Measurements from ENCODE around the gene CRAT. TPM values are rescaled to one million over a fixed set of nuclear protein-coding genes. Genes with fewer than 3 reads are reported as not detected.
"Not testable (repeated sequence)": the region's sequence is repeated elsewhere in the genome, so short reads cannot be mapped to it uniquely, and the experiment has no call there.

CRAT gene
- total RNA-seq, 4 donors from 2014 or later = 137 to 167 (median 144) TPM

DNA sequence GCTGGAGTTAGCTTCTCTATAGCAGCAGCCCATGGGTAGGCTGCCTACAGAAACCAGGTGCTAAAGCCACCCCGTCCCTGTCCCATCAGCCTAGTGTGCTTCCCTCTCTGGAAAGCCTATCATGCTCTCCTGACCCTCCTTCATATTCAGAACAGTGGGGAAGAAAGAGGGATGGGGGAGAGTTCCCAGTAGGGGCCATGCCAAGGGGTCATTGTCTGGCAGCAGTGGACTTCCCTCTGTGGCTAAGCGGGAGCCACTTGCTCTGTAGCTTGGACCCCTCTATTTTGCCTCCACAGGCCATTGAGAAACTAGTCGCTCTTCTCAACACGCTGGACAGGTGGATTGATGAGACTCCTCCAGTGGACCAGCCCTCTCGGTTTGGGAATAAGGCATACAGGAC is 18.1 kb upstream of the CRAT start:
- intact Hi-C loops (cut with DNase I; ENCODE audit: low total_unique reads) = no loop called here
- DNase-seq (no peak), ATAC-seq (no peak)
- Histone ChIP-seq H3K4me1 (peaks cover 5 to 18% of the 10 kb centered on the region in 2 donors), H3K4me3 (no peak overlapping the region), H3K36me3 (peaks cover 0 to 36% of the 10 kb centered on the region in 2 donors), H3K27ac (no peak overlapping the region), H3K9me3 (no peaks in the 10 kb centered on the region), H3K27me3 (no peaks in the 10 kb centered on the region)
- in situ Hi-C loops (cut with MboI; ENCODE audit: low sequenced_read_pairs in 4 of 4) = loop anchor here in 2 of 4 donors (25.0 kb wide), 2 partner anchors 359 to 659 kb away; no protein-coding TSS in a partner anchor
- no peak for TF ChIP-seq POLR2A (IDR thresholded peaks at IDR 0.05)
- TF ChIP-seq, protein P1, sequence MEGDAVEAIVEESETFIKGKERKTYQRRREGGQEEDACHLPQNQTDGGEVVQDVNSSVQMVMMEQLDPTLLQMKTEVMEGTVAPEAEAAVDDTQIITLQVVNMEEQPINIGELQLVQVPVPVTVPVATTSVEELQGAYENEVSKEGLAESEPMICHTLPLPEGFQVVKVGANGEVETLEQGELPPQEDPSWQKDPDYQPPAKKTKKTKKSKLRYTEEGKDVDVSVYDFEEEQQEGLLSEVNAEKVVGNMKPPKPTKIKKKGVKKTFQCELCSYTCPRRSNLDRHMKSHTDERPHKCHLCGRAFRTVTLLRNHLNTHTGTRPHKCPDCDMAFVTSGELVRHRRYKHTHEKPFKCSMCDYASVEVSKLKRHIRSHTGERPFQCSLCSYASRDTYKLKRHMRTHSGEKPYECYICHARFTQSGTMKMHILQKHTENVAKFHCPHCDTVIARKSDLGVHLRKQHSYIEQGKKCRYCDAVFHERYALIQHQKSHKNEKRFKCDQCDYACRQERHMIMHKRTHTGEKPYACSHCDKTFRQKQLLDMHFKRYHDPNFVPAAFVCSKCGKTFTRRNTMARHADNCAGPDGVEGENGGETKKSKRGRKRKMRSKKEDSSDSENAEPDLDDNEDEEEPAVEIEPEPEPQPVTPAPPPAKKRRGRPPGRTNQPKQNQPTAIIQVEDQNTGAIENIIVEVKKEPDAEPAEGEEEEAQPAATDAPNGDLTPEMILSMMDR (IDR thresholded peaks at IDR 0.05 in 4 of 5, conservative IDR thresholded peaks at IDR 0.05 in 1 of 5) = no peak

DNA sequence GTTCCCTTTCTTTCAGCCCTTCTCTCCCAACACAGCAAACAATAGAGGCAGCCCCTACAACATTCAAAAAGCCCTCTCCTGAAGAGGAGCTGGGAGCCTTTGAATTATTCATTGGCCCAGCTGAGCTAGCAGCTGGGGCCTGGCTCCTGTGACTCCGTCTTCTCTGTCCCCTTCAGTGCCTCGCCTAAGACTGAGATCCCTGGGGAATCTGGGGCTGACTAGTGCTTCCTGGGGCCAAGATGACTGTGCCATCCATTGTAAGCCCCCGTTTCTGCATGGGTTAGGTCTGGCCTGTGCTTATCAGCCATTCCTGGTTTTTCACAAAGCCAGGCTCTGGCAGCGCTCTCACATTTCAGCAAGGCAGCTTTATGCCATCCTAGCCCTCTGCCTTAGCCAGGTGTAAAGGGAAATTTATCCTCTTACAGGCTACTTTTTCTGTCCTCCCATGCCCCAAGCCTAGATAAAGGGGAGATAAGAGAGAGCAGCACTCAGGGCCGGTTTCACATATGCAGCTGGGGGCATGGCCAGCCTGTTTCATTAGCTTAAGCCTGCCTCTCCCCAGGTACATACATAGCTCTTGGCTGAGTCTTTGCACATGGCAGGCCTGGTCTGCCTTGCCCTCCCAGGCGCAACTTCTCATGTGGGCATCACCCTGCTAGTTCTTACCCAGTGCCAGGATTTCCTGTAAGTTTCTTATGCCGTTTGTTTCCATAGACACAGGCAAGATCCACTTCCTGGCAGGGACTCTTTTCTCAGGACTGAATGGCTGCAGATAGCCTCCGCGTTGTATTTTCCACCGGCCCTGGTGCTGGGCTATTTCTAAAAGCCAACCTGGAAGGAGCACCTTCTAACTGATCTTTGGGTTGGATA is 16.4 kb upstream of the CRAT start:
- ATAC-seq (no peak), DNase-seq (no peak)
- H3K4me1 ChIP-seq = peaks cover 19 to 29% of the 10 kb centered on the region in 2 donors
- H3K9me3 ChIP-seq = no peaks in the 10 kb centered on the region
- peaks cover 0 to 39% of the 10 kb centered on the region in 2 donors for H3K36me3 ChIP-seq
- no peaks in the 10 kb centered on the region for H3K27me3 ChIP-seq
- peak overlapping the region in 3 of 4 donors; percentile 3 to 47 (median 4) for H3K27ac ChIP-seq
- H3K4me3 ChIP-seq = no peak overlapping the region
- in situ Hi-C loops (cut with MboI; ENCODE audit: low sequenced_read_pairs in 4 of 4) (loop anchor here in 2 of 4 donors (25.0 kb wide), 2 partner anchors 360 to 660 kb away; no protein-coding TSS in a partner anchor), intact Hi-C loops (cut with DNase I; ENCODE audit: low total_unique reads) (no loop called here)
- no peak for TF ChIP-seq POLR2A (IDR thresholded peaks at IDR 0.05)
- TF ChIP-seq, protein P1 (IDR thresholded peaks at IDR 0.05 in 4 of 5, conservative IDR thresholded peaks at IDR 0.05 in 1 of 5) = no peak

DNA sequence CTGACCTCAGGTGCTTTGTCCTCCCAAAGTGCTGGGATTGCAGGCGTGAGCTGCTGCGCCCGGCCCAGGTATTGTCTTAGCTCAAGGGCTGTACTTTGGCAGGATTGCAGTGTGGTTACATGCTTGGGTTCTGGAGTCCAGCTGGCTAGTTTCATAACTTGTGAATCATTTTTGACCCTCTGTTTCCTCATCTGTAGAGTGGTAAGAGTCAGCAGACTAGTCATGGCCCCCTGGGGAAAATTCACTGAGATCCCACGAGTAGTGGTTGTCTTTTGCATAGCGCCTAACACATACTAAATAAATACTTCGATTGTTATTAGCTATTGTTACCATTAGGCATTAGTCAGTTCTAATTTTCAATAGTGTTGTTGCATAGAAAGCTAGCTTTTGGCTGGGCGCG is 14.9 kb upstream of the CRAT start:
- no peak for TF ChIP-seq POLR2A (IDR thresholded peaks at IDR 0.05)
- TF ChIP-seq, protein P1 (IDR thresholded peaks at IDR 0.05 in 4 of 5, conservative IDR thresholded peaks at IDR 0.05 in 1 of 5) = no peak
- DNase-seq (no peak), ATAC-seq (no peak)
- in situ Hi-C loops (cut with MboI; ENCODE audit: low sequenced_read_pairs in 4 of 4) = loop anchor here in 2 of 4 donors (25.0 kb wide), 2 partner anchors 362 to 662 kb away; no protein-coding TSS in a partner anchor
- Histone ChIP-seq H3K4me3 (no peak overlapping the region), H3K36me3 (peaks cover 0 to 39% of the 10 kb centered on the region in 2 donors), H3K27me3 (no peaks in the 10 kb centered on the region), H3K27ac (peak overlapping the region in 2 of 4 donors; percentile 3 to 18), H3K4me1 (peaks cover 34 to 44% of the 10 kb centered on the region in 2 donors), H3K9me3 (no peaks in the 10 kb centered on the region)
- intact Hi-C loops (cut with DNase I; ENCODE audit: low total_unique reads) = no loop called here

DNA sequence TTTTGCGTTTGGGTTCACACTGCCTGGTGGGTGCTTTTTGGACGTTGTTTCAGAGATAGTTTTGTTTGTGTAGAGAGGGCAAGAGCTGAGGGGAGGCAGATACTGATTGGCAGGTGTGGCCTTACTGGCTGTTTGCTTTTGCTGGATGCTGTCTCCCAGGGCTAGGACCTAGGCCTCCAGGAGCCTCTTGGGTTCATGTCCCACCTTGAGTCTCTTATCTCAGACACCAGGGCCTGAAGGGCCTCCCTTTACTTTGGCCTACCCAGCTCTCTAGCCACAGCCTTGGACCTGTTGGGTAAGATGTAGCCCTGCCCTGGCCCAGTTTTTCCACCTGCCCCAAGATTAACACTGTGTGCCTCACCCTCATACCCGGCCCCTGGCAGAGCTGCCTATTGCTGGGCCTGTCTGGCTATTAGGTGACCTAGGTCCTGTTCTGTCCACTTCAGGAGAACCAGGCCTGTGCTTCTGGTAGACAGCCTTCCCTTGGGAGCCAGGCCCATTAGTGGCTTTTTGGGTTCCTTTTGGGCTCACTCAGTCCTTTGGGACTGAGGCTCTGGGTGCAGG is 14.0 kb upstream of the CRAT start:
- DNase-seq (no peak), ATAC-seq (no peak)
- Histone ChIP-seq H3K27me3 (no peaks in the 10 kb centered on the region), H3K27ac (peak overlapping the region in 3 of 4 donors; percentile 12 to 85 (median 83)), H3K9me3 (no peaks in the 10 kb centered on the region), H3K36me3 (peaks cover 0 to 31% of the 10 kb centered on the region in 2 donors), H3K4me3 (no peak overlapping the region), H3K4me1 (peaks cover 42 to 52% of the 10 kb centered on the region in 2 donors)
- in situ Hi-C loops (cut with MboI; ENCODE audit: low sequenced_read_pairs in 4 of 4) = loop anchor here in 2 of 4 donors (25.0 kb wide), 2 partner anchors 363 to 663 kb away; no protein-coding TSS in a partner anchor
- TF ChIP-seq, protein P1 (IDR thresholded peaks at IDR 0.05 in 4 of 5, conservative IDR thresholded peaks at IDR 0.05 in 1 of 5) = no peak
- no peak for TF ChIP-seq POLR2A (IDR thresholded peaks at IDR 0.05)
- intact Hi-C loops (cut with DNase I; ENCODE audit: low total_unique reads) = no loop called here

DNA sequence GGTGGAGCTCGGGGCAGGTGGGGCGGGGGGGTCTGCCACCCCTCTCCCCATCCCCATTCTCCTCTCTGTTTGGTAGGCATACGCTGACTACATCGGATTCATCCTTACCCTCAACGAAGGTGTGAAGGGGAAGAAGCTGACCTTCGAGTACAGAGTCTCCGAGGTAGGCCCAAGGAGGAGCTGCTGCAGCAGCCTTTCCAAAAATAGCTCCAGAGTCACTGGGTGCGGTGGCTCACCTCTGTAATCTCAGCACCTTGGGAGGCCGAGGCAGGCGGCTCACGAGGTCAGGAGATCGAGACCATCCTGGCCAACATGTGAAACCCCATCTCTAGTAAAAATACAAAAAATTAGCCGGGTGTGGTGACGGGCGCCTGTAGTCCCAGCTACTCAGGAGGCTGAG is 12.4 kb upstream of the CRAT start:
- H3K4me3 ChIP-seq = not testable (repeated sequence)

More for the DNA sequence above, 12.4 kb upstream of the CRAT start:
- H3K27me3 ChIP-seq; in situ Hi-C loops (cut with MboI; ENCODE audit: low sequenced_read_pairs in 4 of 4); intact Hi-C loops (cut with DNase I; ENCODE audit: low total_unique reads); H3K9me3 ChIP-seq: not testable (repeated sequence)
- H3K27ac ChIP-seq = peak overlapping the region; percentile 81 to 88 (median 84)
- DNase-seq (peak in 1 of 2 donors; percentile 54), ATAC-seq (peak in 1 of 2 donors; percentile 19)
- H3K4me1 ChIP-seq = peaks cover 43 to 59% of the 10 kb centered on the region in 2 donors
- peaks cover 0 to 24% of the 10 kb centered on the region in 2 donors for H3K36me3 ChIP-seq

Measured in gastrocnemius medialis (tissue), 4 donors.